Midbrain (tissue), 1 donor: Measurements from ENCODE around the gene BSPH1.
"Not testable (repeated sequence)": the region's sequence is repeated elsewhere in the genome, so short reads cannot be mapped to it uniquely, and the experiment has no call there.

Experiments used
- DNase-seq: peaks from one replicate; lab custom pipeline; 2025; lab: John Stamatoyannopoulos, UW

The BSPH1 gene

GRCh38 chr19:47920107-47920506, 71.9 kb downstream of the BSPH1 start:
- not testable (repeated sequence) for DNase-seq
